GM12878 (cell line): Measurements from ENCODE around the gene SGSM2. TPM values are rescaled to one million over a fixed set of nuclear protein-coding genes. Genes with fewer than 3 reads are reported as not detected.

Source experiments
- ATAC-seq: fragments of 200-7000 bp; cut with Tn5 transposase; 3 replicates; pipeline ENCODE4 v1.9.1; 2020; ENCODE audit warnings: mild to moderate bottlenecking, moderate library complexity
- BruUV-seq: library from RNA; stranded (reverse); fragments of 400-500 nt; replicated peaks from 2 replicates; lab custom pipeline; 2021; lab: Mats Ljungman, UMichigan
- CTCF ChIA-PET: fragments of 300-600 bp; sonication (Branson Sonifier 250); formaldehyde crosslinking; extraction: SDS; loops from one replicate; lab custom pipeline; 2021; ENCODE audit warnings: inconsistent platforms; lab: Yijun Ruan, JAX
- POLR2A ChIA-PET: fragments of 350-600 bp; formaldehyde crosslinking; extraction: SDS; loops from one replicate; lab custom pipeline; 2021; ENCODE audit warnings: inconsistent platforms; lab: Charles Lee
- RAD21 ChIA-PET: fragments of 300-600 bp; sonication (Branson Sonifier 250); formaldehyde crosslinking; loops from one replicate; lab custom pipeline; 2023; ENCODE audit warnings: antibody characterized with exemption; ENCODE audit not compliant: unreplicated experiment; lab: Charles Lee
- SMC1A ChIA-PET: fragments of 300-600 bp; sonication (Branson Sonifier 250); formaldehyde crosslinking; loops from one replicate; lab custom pipeline; 2023; ENCODE audit not compliant: unreplicated experiment, uncharacterized antibody; lab: Charles Lee
- DNase-seq: peaks from one replicate; pipeline ENCODE4 v3.0.0-alpha.2; 2011; ENCODE audit warnings: low read depth, low spot score
- FAIRE-seq: peaks from 3 replicates; lab custom pipeline; 2011; peaks lifted over from hg19 to GRCh38; lab: Jason Lieb, UNC
- H2AFZ ChIP-seq: 2 replicates; pipeline ENCODE4 v1.6.0; 2011; ENCODE audit warnings: low read depth, low read length, control low read depth; ENCODE audit not compliant: control insufficient read depth
- H3K27ac ChIP-seq: 2 replicates; pipeline ENCODE4 v1.5.1; 2011; ENCODE audit warnings: control low read depth; ENCODE audit not compliant: control insufficient read depth, insufficient read depth
- H3K27me3 ChIP-seq, 2 experiments: replicated peaks in 1 of 2; 2 replicates each; pipeline versions ENCODE4 v1.6.0 to v1.6.1; 2011; ENCODE audit warnings: low read length in 1 of 2; ENCODE audit not compliant: control insufficient read depth in 2 of 2, insufficient read depth in 2 of 2
- H3K36me3 ChIP-seq, 2 experiments: 2 replicates each; pipeline ENCODE4 v1.5.1; 2011; ENCODE audit warnings: low read length in 1 of 2; ENCODE audit not compliant: control insufficient read depth in 2 of 2, insufficient read depth in 2 of 2
- H3K4me1 ChIP-seq: 2 replicates; pipeline ENCODE4 v1.6.1; 2011; ENCODE audit warnings: mild to moderate bottlenecking, low read length, moderate library complexity, mixed read lengths; ENCODE audit not compliant: control insufficient read depth, insufficient read depth
- H3K4me2 ChIP-seq: 2 replicates; pipeline ENCODE4 v1.6.0; 2011; ENCODE audit warnings: control low read depth; ENCODE audit not compliant: control insufficient read depth, insufficient read depth
- H3K4me3 ChIP-seq: fragments of 200-600 bp; sonication (generic); 2 replicates; pipeline ENCODE4 v1.5.1; 2016
- H3K79me2 ChIP-seq: 2 replicates; pipeline ENCODE4 v1.6.0; 2011; ENCODE audit warnings: low read length; ENCODE audit not compliant: control insufficient read depth, insufficient read depth
- H3K9ac ChIP-seq: 2 replicates; pipeline ENCODE4 v1.8.0; 2011; ENCODE audit warnings: low read length, control low read depth, mixed read lengths; ENCODE audit not compliant: control insufficient read depth, insufficient read depth
- H3K9me3 ChIP-seq: replicated peaks from 3 replicates; pipeline ENCODE4 v1.5.1; 2011; ENCODE audit warnings: mild to moderate bottlenecking, low read length; ENCODE audit not compliant: control insufficient read depth, insufficient read depth
- H4K20me1 ChIP-seq: 2 replicates; pipeline ENCODE4 v1.6.0; 2011; ENCODE audit not compliant: control insufficient read depth, insufficient read depth
- BHLHE40 ChIP-seq, 2 experiments: fragments of 450-650 bp in 1 of 2; IDR thresholded peaks; 2 replicates each; pipeline ENCODE4 v1.6.1; 2011 to 2017; ENCODE audit warnings: low read depth in 2 of 2, borderline replicate concordance in 1 of 2, improper control_type of control experiment in 1 of 2, low read length in 1 of 2, mild to moderate bottlenecking in 1 of 2
- SMAD1 ChIP-seq: fragments of 450-650 bp; IDR thresholded peaks from 2 replicates; pipeline ENCODE4 v1.6.1; 2018; ENCODE audit warnings: mild to moderate bottlenecking, low read depth; ENCODE audit not compliant: partially characterized antibody
- SP1 ChIP-seq: IDR thresholded peaks from one replicate; pipeline ENCODE4 v1.6.1; 2011; ENCODE audit warnings: low read depth, low read length
- STAT1 ChIP-seq: fragments of 450-650 bp; conservative IDR thresholded peaks from 2 replicates; pipeline ENCODE4 v1.6.1; 2014; ENCODE audit warnings: antibody characterized with exemption, mild to moderate bottlenecking
- TCF12 ChIP-seq: IDR thresholded peaks from 2 replicates; pipeline ENCODE4 v1.6.1; 2011; ENCODE audit warnings: low read depth, mild to moderate bottlenecking, low read length
- ZBED1 ChIP-seq: IDR thresholded peaks from 2 replicates; pipeline ENCODE4 v1.6.1; 2016; ENCODE audit warnings: borderline replicate concordance
- ZNF622 ChIP-seq: fragments of 450-650 bp; IDR thresholded peaks from 2 replicates; pipeline ENCODE4 v1.6.1; 2017; ENCODE audit warnings: mild to moderate bottlenecking, inconsistent platforms
- WGBS: methylation state at CpG from one replicate; pipeline ENCODE4 v1.1.6; 2016; ENCODE audit warnings: low lambda C conversion rate; ENCODE audit not compliant: insufficient replicate concordance, insufficient coverage; ENCODE audit errors: missing lambda C conversion rate; 5-methylcytosine and 5-hydroxymethylcytosine counted together
- in situ Hi-C: fragments of 300-500 bp; cut with MboI; formaldehyde crosslinking; loops from 9 replicates; pipeline ENCODE4 v1.14.3; 2018; ENCODE audit warnings: mixed read lengths
- intact Hi-C: fragments of 100-400 bp; cut with micrococcal nuclease; formaldehyde crosslinking; loops from one replicate; pipeline ENCODE4 v1.14.2; 2022; ENCODE audit not compliant: unreplicated experiment
- polyA plus RNA-seq, 11 experiments: library from polyadenylated mRNA; depleted of rRNA in 4 of 11; unstranded in 6 of 11; stranded (reverse) in 5 of 11; fragments of >200 nt; fragmentation: Nextera tagmentation in 4 of 11; fragmentation: Illumina TruSeq in 1 of 11; extraction: Ambion mirVana in 4 of 11; extraction: Trizol in 1 of 11; gene quantifications; 1 replicate in 1 of 11; 2 replicates in 10 of 11; pipeline versions ENCODE4 v1.2.1 to v1.2.3, GENCODE V29; 2011 to 2016; ENCODE audit warnings: inconsistent platforms in 2 of 11, missing spikeins in 2 of 11, low read depth in 1 of 11
- total RNA-seq, 4 experiments: library from RNA; depleted of rRNA in 3 of 4; stranded (reverse); fragments of >200 nt in 3 of 4; fragmentation: Illumina TruSeq in 1 of 4; extraction: Trizol in 1 of 4; gene quantifications; 2 replicates each; pipeline versions ENCODE4 v1.2.1 to v1.2.3, GENCODE V29; 2013 to 2021
- TF ChIP-seq, protein P1 (sequence below): IDR thresholded peaks from 2 replicates; pipeline ENCODE4 v1.6.1; 2012; ENCODE audit warnings: low read depth, low read length, improper control_type of control experiment

The SGSM2 gene
- total and polyA plus RNA-seq, 10 of the 15 experiments (the other 5 are each of a cell fraction or from before 2014, with no cell fraction given), result 0.50 to 50.9 (median 18.5) TPM

DNA sequence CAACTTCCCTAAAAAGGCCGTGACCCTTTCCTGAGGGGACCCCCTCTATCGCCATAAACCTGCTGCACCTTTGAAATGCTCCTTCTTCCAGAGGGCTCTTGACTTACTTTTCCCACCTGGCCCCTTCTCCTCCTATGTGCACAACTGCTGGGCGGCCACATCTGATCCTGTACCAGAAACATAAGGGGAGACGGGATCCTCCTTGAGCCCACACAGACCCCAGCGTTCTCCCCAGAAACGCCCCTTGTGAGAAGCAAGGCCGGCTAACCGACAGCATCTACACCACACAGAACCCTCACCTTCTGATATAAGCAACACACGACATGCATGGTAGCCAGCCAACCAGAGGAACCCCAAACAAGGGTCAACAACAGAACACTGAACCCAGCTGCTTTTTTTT, 77.8 kb downstream of the SGSM2 start:
- Histone ChIP-seq H3K9ac (no peak overlapping the region), H2AFZ (no peak overlapping the region), H4K20me1 (no peaks in the 10 kb centered on the region), H3K36me3 (peaks cover 15 to 17% of the 10 kb centered on the region in 2 experiments), H3K9me3 (no peaks in the 10 kb centered on the region), H3K27ac (no peak overlapping the region), H3K27me3 (no peaks in the 10 kb centered on the region), H3K79me2 (no peaks in the 10 kb centered on the region), H3K4me2 (no peak overlapping the region), H3K4me1 (no peaks in the 10 kb centered on the region), H3K4me3 (no peak overlapping the region)
- BruUV-seq, result no TSS peak
- intact Hi-C loops, result no loop called here
- DNase-seq, result no peak
- in situ Hi-C loops, result loop anchor here (25.0 kb wide), 1 partner anchor 597 kb away; no protein-coding TSS in a partner anchor
- FAIRE-seq, result no peak
- CTCF ChIA-PET, result interaction anchor here (0.8 to 9.9 kb wide), 16 partner anchors 8 to 506 kb away, joined by 3 to 597 read pairs (median 6); partner anchors contain the start of genes SGSM2 and TSR1
- 96% methylated on average over 9 of the region's 9 CpGs for WGBS
- RAD21 ChIA-PET, result interaction anchor here (1.3 to 10.1 kb wide), 6 partner anchors 8 to 170 kb away, joined by 8 to 376 read pairs (median 14); no protein-coding TSS in a partner anchor
- TF ChIP-seq SP1 (no peak), TCF12 (no peak), BHLHE40 (IDR thresholded peaks at IDR 0.05; ENCODE audit: borderline replicate concordance in 1 of 2, low read depth in 2 of 2, low read length in 1 of 2) (no peak), ZBED1 (no peak), SMAD1 (no peak), STAT1 (no peak), ZNF622 (no peak)
- TF ChIP-seq, protein P1, sequence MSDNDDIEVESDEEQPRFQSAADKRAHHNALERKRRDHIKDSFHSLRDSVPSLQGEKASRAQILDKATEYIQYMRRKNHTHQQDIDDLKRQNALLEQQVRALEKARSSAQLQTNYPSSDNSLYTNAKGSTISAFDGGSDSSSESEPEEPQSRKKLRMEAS, result no peak
- POLR2A ChIA-PET, result interaction anchor here (0.6 to 3.0 kb wide), 6 partner anchors 12 to 123 kb away, joined by 3 to 15 read pairs (median 4); no protein-coding TSS in a partner anchor
- no peak for ATAC-seq
- SMC1A ChIA-PET, result interaction anchor here (0.8 to 12.3 kb wide), 10 partner anchors 9 to 113 kb away, joined by 3 to 364 read pairs (median 5); partner anchors contain the start of gene METTL16
